H1 (cell line): ENCODE data around the gene HKDC1. TPM values are rescaled to one million over a fixed set of nuclear protein-coding genes. Genes with fewer than 3 reads are reported as not detected.

ENCODE experiments used
- CTCF ChIA-PET: fragments of 300-600 bp; sonication (Branson Sonifier 250); formaldehyde crosslinking; loops from one replicate; lab custom pipeline; 2021; ENCODE audit not compliant: partially characterized antibody; lab: Charles Lee
- POLR2A ChIA-PET: fragments of 300-600 bp; sonication (Branson Sonifier 250); formaldehyde crosslinking; loops from one replicate; lab custom pipeline; 2021; ENCODE audit warnings: inconsistent platforms; ENCODE audit not compliant: partially characterized antibody; lab: Charles Lee
- DNase-seq, 2 experiments: peaks; one replicate each; pipeline versions ENCODE4 v3.0.0 to v3.0.0-alpha.2; 2010 to 2022; ENCODE audit warnings: low spot score in 2 of 2, low read depth in 1 of 2, mixed read lengths in 1 of 2
- FAIRE-seq: peaks from 2 replicates; lab custom pipeline; 2011; peaks lifted over from hg19 to GRCh38; lab: Jason Lieb, UNC
- H2AFZ ChIP-seq: 2 replicates; pipeline ENCODE4 v1.8.1; 2012; ENCODE audit warnings: low read length, inconsistent platforms
- H2AK5ac ChIP-seq: 2 replicates; pipeline ENCODE4 v1.6.1; 2013; ENCODE audit warnings: low read depth, low read length
- H2BK120ac ChIP-seq: replicated peaks from 2 replicates; pipeline ENCODE3; 2013; ENCODE audit warnings: low read depth, low read length, inconsistent platforms
- H2BK12ac ChIP-seq: 2 replicates; pipeline ENCODE4 v1.6.1; 2013; ENCODE audit warnings: low read depth, low read length
- H2BK15ac ChIP-seq: 2 replicates; pipeline ENCODE4 v1.6.1; 2013; ENCODE audit warnings: low read length
- H2BK20ac ChIP-seq: 2 replicates; pipeline ENCODE4 v1.6.1; 2013; ENCODE audit warnings: low read length
- H2BK5ac ChIP-seq: 2 replicates; pipeline ENCODE4 v1.6.1; 2013; ENCODE audit warnings: low read depth, low read length
- H3K14ac ChIP-seq: 2 replicates; pipeline ENCODE4 v1.6.1; 2013; ENCODE audit warnings: inconsistent platforms; ENCODE audit not compliant: insufficient read length
- H3K18ac ChIP-seq: 2 replicates; pipeline ENCODE4 v1.6.1; 2013; ENCODE audit warnings: low read length; ENCODE audit errors: extremely low read depth
- H3K23ac ChIP-seq: 2 replicates; pipeline ENCODE4 v1.6.1; 2013; ENCODE audit warnings: inconsistent platforms; ENCODE audit not compliant: insufficient read length
- H3K23me2 ChIP-seq: 2 replicates; pipeline ENCODE4 v1.6.1; 2013; ENCODE audit warnings: low read depth, low read length
- H3K27ac ChIP-seq: 2 replicates; pipeline ENCODE4 v1.6.1; 2011; ENCODE audit warnings: low read depth, low read length, inconsistent platforms
- H3K27me3 ChIP-seq, 4 experiments: replicated peaks in 1 of 4; 1 replicate in 1 of 4; 2 replicates in 3 of 4; pipeline versions ENCODE4 v1.6.1 to v1.8.1; 2011 to 2013; ENCODE audit warnings: low read length in 3 of 4, mild to moderate bottlenecking in 3 of 4, inconsistent platforms in 2 of 4, mixed read lengths in 2 of 4, moderate library complexity in 1 of 4; ENCODE audit not compliant: control insufficient read depth in 3 of 4, insufficient read depth in 3 of 4; ENCODE audit errors: extremely low read depth in 1 of 4
- H3K36me3 ChIP-seq, 4 experiments: 2 replicates each; pipeline versions ENCODE4 v1.6.1 to v1.8.1; 2011 to 2013; ENCODE audit warnings: mild to moderate bottlenecking in 4 of 4, low read length in 3 of 4, moderate library complexity in 2 of 4, control low read depth in 1 of 4, inconsistent platforms in 1 of 4; ENCODE audit not compliant: insufficient read depth in 4 of 4, control insufficient read depth in 2 of 4
- H3K4ac ChIP-seq: replicated peaks from 2 replicates; pipeline ENCODE3; 2013; ENCODE audit warnings: low read length, low read depth, mixed read lengths, inconsistent platforms; ENCODE audit not compliant: insufficient read length
- H3K4me1 ChIP-seq, 4 experiments: replicated peaks in 1 of 4; 1 replicate in 1 of 4; 2 replicates in 3 of 4; pipeline versions ENCODE4 v1.6.1 to v1.8.1; 2011 to 2013; ENCODE audit warnings: low read length in 3 of 4, inconsistent platforms in 2 of 4, mixed read lengths in 1 of 4; ENCODE audit not compliant: insufficient read depth in 4 of 4, control insufficient read depth in 3 of 4
- H3K4me2 ChIP-seq, 2 experiments: 2 replicates each; pipeline versions ENCODE4 v1.6.1 to v1.8.1; 2011 to 2013; ENCODE audit warnings: low read depth in 2 of 2, low read length in 2 of 2, control low read depth in 1 of 2, inconsistent platforms in 1 of 2, mild to moderate bottlenecking in 1 of 2; ENCODE audit not compliant: insufficient read depth in 1 of 2
- H3K4me3 ChIP-seq, 4 experiments: fragments of 200-600, 300-600 bp in 1 of 4; sonication (generic), shearing (Covaris generic), sonication (Bioruptor Twin) in 1 of 4; 2 replicates each; pipeline versions ENCODE4 v1.5.1 to v1.8.1; 2011 to 2016; ENCODE audit warnings: low read length in 4 of 4, low read depth in 3 of 4, control low read depth in 2 of 4, inconsistent platforms in 2 of 4, mild to moderate bottlenecking in 2 of 4, mixed read lengths in 1 of 4, moderate library complexity in 1 of 4; ENCODE audit not compliant: insufficient read depth in 2 of 4; ENCODE audit errors: extremely low read depth in 1 of 4
- H3K56ac ChIP-seq: replicated peaks from 2 replicates; pipeline ENCODE3; 2013; ENCODE audit warnings: low read depth, mild to moderate bottlenecking, mixed read lengths, low read length, inconsistent platforms; ENCODE audit not compliant: insufficient read length
- H3K79me1 ChIP-seq: 2 replicates; pipeline ENCODE4 v1.6.1; 2013; ENCODE audit warnings: low read depth, low read length, control low read depth
- H3K79me2 ChIP-seq, 2 experiments: 2 replicates each; pipeline versions ENCODE4 v1.6.1 to v1.8.1; 2012 to 2013; ENCODE audit warnings: low read length in 2 of 2, mild to moderate bottlenecking in 2 of 2, inconsistent platforms in 1 of 2; ENCODE audit not compliant: insufficient read depth in 2 of 2, control insufficient read depth in 1 of 2
- H3K9ac ChIP-seq, 4 experiments: replicated peaks in 1 of 4; 1 replicate in 1 of 4; 2 replicates in 3 of 4; pipeline versions ENCODE4 v1.6.1 to v1.8.1; 2011 to 2013; ENCODE audit warnings: low read depth in 3 of 4, low read length in 3 of 4, control low read depth in 2 of 4, mild to moderate bottlenecking in 2 of 4, moderate library complexity in 2 of 4, inconsistent platforms in 1 of 4; ENCODE audit errors: extremely low read depth in 1 of 4
- H3K9me3 ChIP-seq, 2 experiments: 2 replicates each; pipeline versions ENCODE4 v1.6.1 to v1.8.1; 2012 to 2013; ENCODE audit warnings: mild to moderate bottlenecking in 2 of 2, moderate library complexity in 2 of 2, control low read depth in 1 of 2, inconsistent platforms in 1 of 2, low read depth in 1 of 2, low read length in 1 of 2, mixed read lengths in 1 of 2; ENCODE audit not compliant: insufficient read depth in 2 of 2
- H4K20me1 ChIP-seq, 2 experiments: replicated peaks in 1 of 2; 2 replicates each; pipeline versions ENCODE3 to v1.8.1; 2011 to 2013; ENCODE audit warnings: inconsistent platforms in 2 of 2, low read length in 2 of 2, mild to moderate bottlenecking in 1 of 2; ENCODE audit not compliant: insufficient read depth in 2 of 2, control insufficient read depth in 1 of 2
- H4K5ac ChIP-seq: 2 replicates; pipeline ENCODE4 v1.6.1; 2013; ENCODE audit warnings: low read length, low read depth, mixed read lengths, inconsistent platforms; ENCODE audit not compliant: insufficient read length
- H4K8ac ChIP-seq: 2 replicates; pipeline ENCODE4 v1.8.0; 2013; ENCODE audit warnings: mild to moderate bottlenecking, moderate library complexity, low read length, inconsistent platforms; ENCODE audit not compliant: insufficient read depth; ENCODE audit errors: extremely low read depth
- H4K91ac ChIP-seq: replicated peaks from 2 replicates; pipeline ENCODE3; 2013; ENCODE audit warnings: low read length, mixed read lengths, inconsistent platforms; ENCODE audit not compliant: insufficient read length
- ATF2 ChIP-seq: IDR thresholded peaks from 2 replicates; pipeline ENCODE4 v1.6.1; 2012; ENCODE audit warnings: low read length, inconsistent platforms
- CHD1 ChIP-seq: IDR thresholded peaks from 2 replicates; pipeline ENCODE4 v1.6.1; 2012; ENCODE audit warnings: low read depth, low read length, improper control_type of control experiment
- CREB1 ChIP-seq: IDR thresholded peaks from 2 replicates; pipeline ENCODE4 v1.6.1; 2012; ENCODE audit warnings: inconsistent platforms
- SIN3A ChIP-seq, 2 experiments: IDR thresholded peaks in 1 of 2; conservative IDR thresholded peaks in 1 of 2; 2 replicates each; pipeline ENCODE4 v1.6.1; 2011 to 2012; ENCODE audit warnings: low read length in 2 of 2, improper control_type of control experiment in 1 of 2, low read depth in 1 of 2, mild to moderate bottlenecking in 1 of 2
- TBP ChIP-seq: IDR thresholded peaks from 2 replicates; pipeline ENCODE4 v1.6.1; 2011; ENCODE audit warnings: low read depth, low read length, improper control_type of control experiment
- TEAD4 ChIP-seq: IDR thresholded peaks from 2 replicates; pipeline ENCODE4 v1.6.1; 2012; ENCODE audit warnings: low read depth, low read length, inconsistent platforms, mixed read lengths
- WGBS, 2 experiments: shearing (Covaris generic) in 1 of 2; methylation state at CpG; one replicate each; pipeline versions ENCODE4 v1.1.6 to v1.1.7; 2013 to 2015; ENCODE audit warnings: low lambda C conversion rate in 2 of 2, mixed read lengths in 2 of 2, inconsistent platforms in 1 of 2, low coverage in 1 of 2, missing lambda C conversion rate in 1 of 2; ENCODE audit not compliant: insufficient replicate concordance in 2 of 2, insufficient coverage in 1 of 2, insufficient read length in 1 of 2; ENCODE audit errors: extremely low coverage in 1 of 2, missing lambda C conversion rate in 1 of 2; 5-methylcytosine and 5-hydroxymethylcytosine counted together
- polyA plus RNA-seq, 7 experiments: library from polyadenylated mRNA; depleted of rRNA in 3 of 7; stranded (reverse) in 5 of 7; unstranded in 2 of 7; fragments of >200 nt in 5 of 7; fragments of 200-250 nt in 2 of 7; gene quantifications; 1 replicate in 5 of 7; 2 replicates in 1 of 7; 4 replicates in 1 of 7; pipeline versions ENCODE4 v1.2.1 to v1.2.3, GENCODE V29; 2011 to 2013; ENCODE audit warnings: missing spikeins in 2 of 7, mixed read lengths in 2 of 7
- total RNA-seq: library from RNA; stranded (reverse); fragmentation: NEBNext Ultra II Directional; extraction: Animal tissue kit (Norgen Biotek cat#: 25700); gene quantifications from 2 replicates; pipeline ENCODE4 v1.2.1, GENCODE V29; 2021

The HKDC1 gene
- total and polyA plus RNA-seq, 2 of the 8 experiments (the other 6 are each of a cell fraction or from before 2014, with no cell fraction given) = 0.12 to 0.78 TPM

GRCh38 chr10:69214666-69215131 lies 5.4 kb upstream of the HKDC1 start:
- no peaks in the 10 kb centered on the region for H4K20me1 ChIP-seq
- no peaks in the 10 kb centered on the region for H3K79me2 ChIP-seq
- no peaks in the 10 kb centered on the region for H3K23me2 ChIP-seq
- H2BK5ac ChIP-seq = no peak overlapping the region
- no peak overlapping the region for H3K4ac ChIP-seq
- H2AFZ ChIP-seq = no peak overlapping the region
- no peak overlapping the region for H3K27ac ChIP-seq
- H3K23ac ChIP-seq = no peak overlapping the region
- no peaks in the 10 kb centered on the region for H3K79me1 ChIP-seq
- H3K4me3 ChIP-seq = no peak overlapping the region
- H3K4me1 ChIP-seq = no peaks in the 10 kb centered on the region
- H3K56ac ChIP-seq = no peak overlapping the region
- H3K9ac ChIP-seq = no peak overlapping the region
- TF ChIP-seq TBP = no peak
- no peak for TF ChIP-seq ATF2
- TF ChIP-seq TEAD4 = no peak
- no peak for TF ChIP-seq SIN3A (conservative IDR thresholded peaks at IDR 0.05 in 1 of 2, IDR thresholded peaks at IDR 0.05 in 1 of 2; ENCODE audit: low read depth in 1 of 2, low read length in 2 of 2)
- TF ChIP-seq CREB1 = no peak
- TF ChIP-seq CHD1 = no peak
- no peaks in the 10 kb centered on the region for H3K9me3 ChIP-seq
- H3K18ac ChIP-seq = no peak overlapping the region
- H2BK15ac ChIP-seq = no peak overlapping the region
- WGBS, 2 experiments = 91% methylated on average over 6 of the region's 6 CpGs; no CpG with 5 or more reads in 1 of the 2 experiments
- H3K36me3 ChIP-seq = no peaks in the 10 kb centered on the region
- ChIA-PET CTCF (interaction anchor here (0.9 to 1.3 kb wide), 4 partner anchors 9 to 13 kb away, joined by 3 read pairs; no protein-coding TSS in a partner anchor), POLR2A (no interaction called here)
- no peak overlapping the region for H3K14ac ChIP-seq
- H2BK20ac ChIP-seq = no peak overlapping the region
- DNase-seq = no peak
- no peaks in the 10 kb centered on the region for H3K27me3 ChIP-seq
- H2BK120ac ChIP-seq = no peak overlapping the region
- no peak overlapping the region for H3K4me2 ChIP-seq
- no peak overlapping the region for H4K91ac ChIP-seq
- H2BK12ac ChIP-seq = no peak overlapping the region
- H2AK5ac ChIP-seq = no peak overlapping the region
- no peak overlapping the region for H4K5ac ChIP-seq
- FAIRE-seq = no peak
- no peak overlapping the region for H4K8ac ChIP-seq
